HG03354 (cell line): Measurements from ENCODE around the gene GSG1L.

Experiments used
- ATAC-seq: cut with Tn5 transposase; IDR thresholded peaks from one replicate; pipeline ENCODE4 v1.9.1; 2021; ENCODE audit warnings: mild to moderate bottlenecking; ENCODE audit not compliant: unreplicated experiment, poor library complexity, severe bottlenecking

The GSG1L gene

GRCh38 chr16:27770271-27771196 is 293.0 kb downstream of the GSG1L start:
- no peak for ATAC-seq

- ATAC-seq, result no peak
Observed at GRCh38 chr16:27769561-27770255, 293.8 kb downstream of the GSG1L start.

- no peak for ATAC-seq
Observed at GRCh38 chr16:27768651-27769272, 294.8 kb downstream of the GSG1L start.

- no peak for ATAC-seq
Observed at GRCh38 chr16:27767971-27768591, 295.4 kb downstream of the GSG1L start.

GRCh38 chr16:27767081-27767480 is 296.4 kb downstream of the GSG1L start:
- no peak for ATAC-seq

GRCh38 chr16:27766236-27766925 is 297.1 kb downstream of the GSG1L start:
- no peak for ATAC-seq

- no peak for ATAC-seq
Observed at GRCh38 chr16:27764869-27765675, 298.4 kb downstream of the GSG1L start.

- ATAC-seq, result no peak
Observed at GRCh38 chr16:27764427-27764826, 299.1 kb downstream of the GSG1L start.

GRCh38 chr16:27762441-27762840 is 301.1 kb downstream of the GSG1L start:
- no peak for ATAC-seq

GRCh38 chr16:27761816-27762215 is 301.7 kb downstream of the GSG1L start:
- no peak for ATAC-seq

- ATAC-seq, result no peak
Observed at GRCh38 chr16:27760789-27761176, 302.7 kb downstream of the GSG1L start.

- ATAC-seq, result no peak
Observed at GRCh38 chr16:27759967-27760788, 303.3 kb downstream of the GSG1L start.

GRCh38 chr16:27759301-27759871 is 304.1 kb downstream of the GSG1L start:
- no peak for ATAC-seq

- no peak for ATAC-seq
Observed at GRCh38 chr16:27758544-27758943, 305.0 kb downstream of the GSG1L start.

GRCh38 chr16:27756206-27756970 is 307.1 kb downstream of the GSG1L start:
- no peak for ATAC-seq

GRCh38 chr16:27754788-27755690 is 308.5 kb downstream of the GSG1L start:
- ATAC-seq, result no peak
